Inflammatory macrophage treated with lipopolysaccharide for 4 hours (primary cell): Measurements from ENCODE around the gene SLC25A1.
"Not testable (repeated sequence)": the region's sequence is repeated elsewhere in the genome, so short reads cannot be mapped to it uniquely, and the experiment has no call there.

Experiments
- DNase-seq: peaks from one replicate; pipeline ENCODE4 v3.0.0-alpha.2; 2020

The SLC25A1 gene

GRCh38 chr22:19203834-19204233 is 25.3 kb upstream of the SLC25A1 start:
- DNase-seq: no peak

DNA sequence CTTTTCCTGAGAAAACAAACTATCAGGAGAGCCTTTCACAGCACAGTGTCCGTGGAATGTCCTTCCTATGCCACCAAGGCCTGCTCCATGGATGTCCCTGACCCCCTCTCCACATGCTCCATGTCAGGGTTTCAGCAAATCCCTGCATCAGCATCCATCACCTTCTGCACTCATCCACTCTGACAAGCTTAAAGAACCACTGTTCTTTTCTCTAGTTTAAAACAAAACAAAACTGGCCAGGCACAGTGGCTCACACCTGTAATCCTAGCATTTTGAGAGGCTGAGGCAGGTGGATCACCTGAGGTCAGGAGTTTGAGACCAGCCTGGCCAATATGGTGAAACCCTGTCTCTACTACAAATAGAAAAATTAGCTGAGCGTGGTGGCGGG is 24.3 kb upstream of the SLC25A1 start:
- DNase-seq: not testable (repeated sequence)

- no peak for DNase-seq
These were observed 23.6 kb upstream of the SLC25A1 start for GRCh38 chr22:19201869-19202798.

DNA sequence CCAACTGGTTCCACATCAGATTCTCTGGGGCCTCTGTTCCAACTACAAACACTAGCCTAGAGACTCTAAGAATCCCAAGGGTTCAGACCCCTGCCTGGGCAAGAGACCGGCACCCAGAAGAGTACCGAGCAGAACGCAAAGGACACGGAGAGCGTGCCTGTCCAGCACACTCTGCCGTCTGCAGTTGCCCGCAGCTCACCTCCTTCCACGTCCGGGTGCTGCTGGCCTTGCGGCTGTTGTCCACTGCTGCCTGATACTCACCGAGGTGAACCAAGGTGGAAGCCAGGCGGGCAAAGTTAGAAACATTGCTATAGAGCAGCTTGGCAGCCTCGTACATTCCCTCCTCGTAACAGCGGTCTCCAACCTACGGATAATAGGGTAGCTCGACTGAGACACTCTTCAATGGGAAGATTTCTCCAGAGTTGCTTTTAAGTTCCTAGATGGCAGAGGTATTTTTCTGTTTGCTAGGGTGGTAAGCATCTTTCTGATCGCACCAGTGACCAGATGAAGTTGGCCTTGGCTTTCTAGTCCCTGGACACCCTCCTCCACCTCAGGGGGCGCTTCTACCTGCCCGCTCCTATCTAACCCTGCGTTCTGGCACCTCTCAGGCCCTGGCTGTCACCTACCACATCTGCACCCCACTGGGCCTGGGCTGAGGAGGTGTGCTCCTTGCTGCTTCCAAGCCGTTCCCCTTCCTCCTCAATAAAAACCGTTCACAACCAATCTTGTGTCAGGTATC is 22.8 kb upstream of the SLC25A1 start:
- no peak for DNase-seq

- DNase-seq: no peak
These were observed 20.9 kb upstream of the SLC25A1 start for GRCh38 chr22:19199479-19199878.

GRCh38 chr22:19197997-19198865 is 19.7 kb upstream of the SLC25A1 start:
- DNase-seq: no peak

DNA sequence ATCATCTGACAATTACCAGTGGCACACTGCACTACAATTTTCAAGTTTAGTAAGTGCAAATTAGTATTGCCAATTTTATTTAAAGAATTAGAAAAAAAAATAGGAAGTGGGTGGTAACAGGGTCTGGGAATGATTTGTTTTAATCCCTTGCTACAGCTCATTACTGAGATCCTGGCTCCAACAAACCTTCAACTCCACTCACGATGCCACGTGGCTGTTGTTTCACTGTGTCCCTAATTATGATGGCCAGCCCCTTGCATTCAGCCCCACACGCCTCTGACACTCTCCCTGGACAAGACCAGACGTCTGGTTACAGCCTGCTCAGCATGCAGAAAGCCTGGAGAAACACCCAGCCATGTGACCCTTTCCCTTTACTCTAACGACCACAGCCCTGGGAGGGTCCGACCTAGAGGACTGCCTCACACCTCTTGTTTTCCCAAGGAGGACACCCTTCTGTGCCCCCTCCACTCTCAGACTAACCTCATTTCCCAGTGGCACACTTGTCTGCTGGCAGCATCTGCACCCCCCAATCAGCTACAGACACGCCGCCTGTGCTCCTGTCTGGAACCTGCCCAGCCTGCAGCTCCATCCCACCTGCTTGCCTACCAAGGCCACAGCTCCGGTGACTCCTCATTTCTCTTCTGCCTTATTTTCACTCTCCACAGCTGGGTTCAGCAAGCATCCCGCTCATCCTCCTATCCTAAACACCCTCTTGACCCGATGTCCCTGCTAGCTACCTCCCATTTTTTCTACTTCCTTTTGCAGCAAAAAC is 18.5 kb upstream of the SLC25A1 start:
- no peak for DNase-seq

GRCh38 chr22:19195796-19196731 is 17.5 kb upstream of the SLC25A1 start:
- DNase-seq: no peak

DNA sequence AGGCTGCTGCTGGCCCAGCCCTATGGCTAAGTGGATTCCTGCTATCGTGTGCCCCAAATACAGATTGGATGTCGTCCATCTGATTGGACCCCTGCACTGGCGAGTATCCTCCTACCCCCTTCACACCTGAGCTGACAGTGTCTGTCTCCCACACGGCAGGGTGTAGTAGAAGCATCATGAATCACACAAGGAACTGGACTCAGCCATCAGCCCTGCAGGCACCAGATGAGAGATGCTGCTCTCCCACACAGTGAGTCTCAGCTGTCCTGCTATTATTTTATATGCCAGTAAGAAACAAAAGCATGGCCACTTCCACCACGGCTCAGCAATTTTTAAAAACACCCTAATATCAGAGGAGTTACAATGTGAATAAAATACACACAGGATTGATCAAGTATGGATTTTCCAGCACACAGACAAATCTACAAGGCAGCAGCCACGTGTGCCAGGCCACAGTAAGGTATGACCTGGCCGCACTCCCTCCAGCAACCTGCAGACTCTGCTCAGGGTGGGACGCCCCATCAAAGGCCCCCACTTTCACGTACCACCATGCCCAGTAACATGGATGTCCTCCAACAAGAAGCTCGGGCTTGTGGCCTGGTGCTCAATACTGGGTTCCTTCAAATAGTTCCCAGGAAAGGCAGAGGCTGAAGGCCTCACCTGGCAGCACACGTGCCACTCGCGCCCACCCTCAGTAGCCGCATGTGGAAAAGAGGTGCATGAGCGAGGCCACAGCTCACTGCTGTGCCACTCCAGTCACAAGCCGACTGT is 16.4 kb upstream of the SLC25A1 start:
- no peak for DNase-seq

DNA sequence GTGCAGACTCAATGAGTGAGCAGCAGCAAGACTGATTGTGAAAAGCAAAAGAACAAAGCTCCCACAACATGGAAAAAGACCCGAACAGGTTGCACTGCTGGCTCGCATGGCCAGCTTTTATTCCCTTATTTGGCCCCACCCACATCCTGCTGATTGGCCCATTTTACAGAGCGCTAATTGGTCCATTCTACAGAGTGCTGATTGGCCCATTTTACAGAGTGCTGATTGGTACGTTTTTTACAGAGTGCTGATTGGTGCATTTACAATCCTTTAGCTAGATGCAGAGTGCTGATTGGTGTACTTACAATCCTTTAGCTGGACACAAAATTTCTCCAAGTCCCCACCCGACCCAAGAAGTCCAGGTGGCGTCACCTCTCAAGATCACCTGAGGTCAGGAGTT is 15.3 kb upstream of the SLC25A1 start:
- no peak for DNase-seq

DNA sequence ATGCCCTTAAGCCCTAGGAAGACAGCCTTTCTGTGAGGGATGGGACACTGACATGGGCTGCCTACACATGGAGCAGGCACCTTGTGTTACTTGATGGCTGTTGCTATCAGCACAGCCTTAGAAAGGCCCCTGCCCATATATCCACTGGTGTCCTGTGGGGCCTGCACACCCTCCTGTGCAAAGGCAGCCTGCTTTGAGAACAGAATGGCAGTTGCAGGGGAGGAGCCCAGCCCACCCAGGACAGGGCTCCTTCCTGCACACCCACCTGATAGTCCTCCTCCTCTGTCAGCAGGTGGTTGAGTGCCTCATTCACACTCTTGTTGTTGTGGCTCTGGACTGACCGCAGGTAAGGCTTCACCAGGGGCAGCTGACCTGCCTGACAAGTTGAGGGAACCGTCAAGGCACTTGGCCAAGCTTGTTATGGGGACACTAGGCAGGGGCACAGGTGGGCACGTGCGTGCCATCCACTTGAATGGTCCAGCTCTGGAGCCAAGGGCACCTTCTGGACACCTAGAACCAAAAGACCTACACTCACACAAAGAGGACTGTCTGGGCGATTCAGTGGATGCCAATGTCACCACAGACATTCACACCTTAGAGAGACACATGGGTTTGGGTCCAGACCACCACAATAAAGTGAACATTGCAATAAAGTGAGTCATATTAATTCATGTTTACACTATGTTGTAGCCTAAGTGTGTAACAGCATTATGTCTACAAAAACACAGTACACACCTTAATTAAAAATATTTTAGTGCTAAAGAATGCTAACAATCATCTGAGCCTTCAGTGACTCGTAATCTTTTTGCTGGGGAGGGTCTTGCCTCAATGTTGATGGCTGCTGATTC is 9.4 kb upstream of the SLC25A1 start:
- DNase-seq: no peak

DNA sequence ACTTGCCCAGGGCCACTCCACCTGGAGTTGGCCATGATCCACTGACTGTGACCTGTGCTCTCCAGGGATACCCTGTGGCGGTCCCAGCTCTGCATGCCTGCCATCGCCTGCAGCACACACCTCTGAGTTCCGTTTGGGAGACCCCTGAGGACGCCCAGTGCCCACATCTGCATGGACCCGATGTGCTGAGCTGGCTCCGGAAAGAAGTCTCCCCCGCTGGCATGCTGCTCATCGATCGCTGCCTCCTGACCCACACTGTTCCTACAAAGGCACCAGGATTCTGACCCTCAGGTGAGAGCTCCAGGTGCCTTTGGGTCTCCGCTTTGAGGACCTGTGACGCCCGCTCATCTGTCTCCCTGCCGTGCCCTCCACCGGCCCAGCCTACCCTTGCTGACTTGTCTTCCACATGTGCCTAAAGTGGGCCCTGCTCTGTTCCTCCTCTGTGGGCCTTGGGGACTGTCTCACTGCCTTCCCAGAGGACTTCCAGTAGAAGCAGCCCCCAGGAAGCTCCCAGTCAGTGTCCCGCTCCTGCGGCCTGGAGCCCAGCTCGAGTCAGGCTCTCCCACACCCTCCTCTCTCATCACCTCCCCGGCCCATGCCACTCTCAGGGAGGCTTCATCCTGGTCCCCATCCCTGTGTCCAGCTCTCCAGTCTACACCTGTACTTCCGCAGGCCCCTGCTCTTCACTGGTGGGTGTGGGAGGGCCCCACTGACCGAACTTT is 5.9 kb upstream of the SLC25A1 start:
- DNase-seq: no peak

DNA sequence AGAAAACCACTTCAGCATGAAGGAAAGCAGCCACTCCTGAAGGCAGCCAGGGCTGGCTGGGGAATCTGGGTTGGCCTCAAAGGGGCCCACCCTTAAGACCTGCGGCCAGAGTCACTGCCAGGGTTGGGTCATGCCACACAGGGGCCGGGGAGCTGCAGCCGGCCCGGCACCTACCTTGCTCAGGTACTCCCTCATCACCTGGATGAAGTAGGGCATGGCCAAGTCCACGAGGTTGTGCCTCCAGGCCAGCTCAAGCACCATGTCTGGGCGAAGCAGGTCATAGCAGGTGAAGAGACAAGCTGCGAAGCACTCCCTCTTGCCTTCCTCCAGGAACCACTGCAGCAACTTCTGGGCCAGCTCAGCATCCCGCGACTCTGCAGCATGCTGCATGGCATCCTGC is 4.7 kb upstream of the SLC25A1 start:
- DNase-seq: no peak

DNA sequence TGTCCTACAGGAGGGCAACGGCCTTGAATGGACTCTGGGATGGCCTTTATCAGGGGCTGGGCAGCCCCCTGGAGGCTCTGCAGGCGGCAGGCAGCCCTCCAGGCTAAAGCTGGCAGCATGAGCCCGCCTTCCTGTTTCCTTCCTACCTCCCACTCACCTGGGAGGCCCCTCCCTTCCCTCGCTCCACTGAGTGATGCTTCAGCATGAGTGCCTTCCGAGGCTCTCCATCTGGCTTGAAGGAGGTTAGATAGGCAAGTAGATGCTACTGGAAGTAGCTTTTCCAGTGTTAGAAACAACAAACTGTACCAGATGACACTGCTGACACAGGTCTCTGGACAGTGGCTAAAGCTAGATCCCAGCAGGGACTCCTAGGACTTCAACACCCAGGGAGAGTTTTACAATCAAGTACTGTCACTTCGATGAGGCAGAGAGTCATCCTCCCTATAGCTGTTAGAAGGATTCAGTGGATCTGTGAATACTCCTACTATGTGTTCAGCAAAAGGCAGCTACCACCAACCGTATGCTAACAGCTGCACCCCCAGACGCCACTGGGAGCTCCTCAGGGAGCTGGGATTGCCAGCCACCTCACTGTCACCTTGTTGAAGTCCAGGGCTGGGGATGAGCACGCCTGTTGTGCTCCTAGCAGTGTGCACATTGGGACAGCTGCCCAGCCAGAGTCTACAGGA is 4.1 kb upstream of the SLC25A1 start:
- DNase-seq: no peak

DNA sequence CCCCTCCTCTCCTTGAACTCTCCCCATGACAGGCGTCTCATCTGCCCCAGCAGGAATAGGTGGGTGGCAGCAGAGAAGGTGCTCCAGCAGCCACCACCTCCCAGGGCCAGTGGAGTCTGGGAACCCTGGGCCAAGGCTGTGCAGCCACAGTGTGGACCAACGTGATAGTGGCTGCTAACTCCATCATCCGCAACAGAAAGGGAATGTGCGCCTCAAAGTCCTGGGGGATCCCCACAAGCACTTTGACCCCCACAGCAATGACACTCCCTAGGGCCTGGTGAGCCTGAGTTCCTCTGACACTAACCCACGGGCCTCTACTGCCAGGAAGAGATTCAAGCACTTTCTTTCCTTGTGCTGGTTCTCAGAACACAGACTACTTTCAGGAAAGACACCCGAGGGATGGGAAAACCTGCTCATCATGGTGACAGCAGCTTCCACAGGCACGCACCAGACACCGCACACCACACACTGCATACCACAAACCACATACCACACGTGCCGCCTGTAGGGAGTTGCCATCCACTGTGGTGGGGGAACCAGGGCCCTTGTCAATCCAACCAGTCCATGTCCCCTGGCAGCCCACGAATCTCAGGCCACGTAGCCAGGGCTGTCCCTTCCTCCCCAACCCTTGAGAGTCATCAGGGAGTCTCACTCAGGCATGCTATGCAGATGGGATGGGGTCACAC is 3.4 kb upstream of the SLC25A1 start:
- DNase-seq: no peak

GRCh38 chr22:19180740-19181410 is 2.3 kb upstream of the SLC25A1 start:
- no peak for DNase-seq

- no peak for DNase-seq
These were observed 1.7 kb upstream of the SLC25A1 start for GRCh38 chr22:19180234-19180633.
